Activated CD4-positive, alpha-beta T cell treated with anti-CD3 and anti-CD28 coated beads, Interleukin-2, amount 10 ng/mL, durations not matched to agents 24 days and 14 days (primary cell): ENCODE measurements around the gene ZFAND2A. TPM values are rescaled to one million over a fixed set of nuclear protein-coding genes. Genes with fewer than 3 reads are reported as not detected.

ENCODE experiments used
- DNase-seq: peaks from one replicate; pipeline ENCODE4 v3.0.0; 2022
- H3K27ac Mint-ChIP-seq: one replicate; pipeline ENCODE4 v1.8.0; 2022; ENCODE audit warnings: mild to moderate bottlenecking, mixed read lengths
- H3K27me3 Mint-ChIP-seq: one replicate; pipeline ENCODE4 v1.8.0; 2022; ENCODE audit warnings: mixed read lengths
- H3K36me3 Mint-ChIP-seq: one replicate; pipeline ENCODE4 v1.8.0; 2022; ENCODE audit warnings: low read depth, mild to moderate bottlenecking, mixed read lengths
- H3K4me1 Mint-ChIP-seq: one replicate; pipeline ENCODE4 v1.8.0; 2021; ENCODE audit warnings: mixed read lengths
- H3K4me3 Mint-ChIP-seq: one replicate; pipeline ENCODE4 v1.8.0; 2022; ENCODE audit warnings: mild to moderate bottlenecking, moderate library complexity, mixed read lengths
- H3K9me3 Mint-ChIP-seq: one replicate; pipeline ENCODE4 v1.8.0; 2021; ENCODE audit warnings: mixed read lengths
- intact Hi-C: fragments of 100-400 bp; cut with micrococcal nuclease; formaldehyde crosslinking; loops from one replicate; pipeline ENCODE4 v1.15.1; 2023
- total RNA-seq: library from RNA; stranded (reverse); gene quantifications from 2 replicates; pipeline ENCODE4 v1.2.3, GENCODE V29; 2022

The ZFAND2A gene
- total RNA-seq, 1 donor from 2014 or later: 24.2 TPM

GRCh38 chr7:1134951-1135350, 25.0 kb downstream of the ZFAND2A start:
- H3K9me3 Mint-ChIP-seq: no peaks in the 10 kb centered on the region
- H3K4me3 Mint-ChIP-seq: no peak overlapping the region
- H3K36me3 Mint-ChIP-seq: no peaks in the 10 kb centered on the region
- peaks cover 10% of the 10 kb centered on the region for H3K4me1 Mint-ChIP-seq
- no peak overlapping the region for H3K27ac Mint-ChIP-seq
- DNase-seq: no peak
- H3K27me3 Mint-ChIP-seq: no peaks in the 10 kb centered on the region
- intact Hi-C loops: loop anchor here (5.0 to 10.0 kb wide), 3 partner anchors 93 to 258 kb away; partner anchors contain the start of genes COX19, GET4 and GPR146

- Mint-ChIP-seq H3K27ac (no peak overlapping the region), H3K9me3 (no peaks in the 10 kb centered on the region), H3K27me3 (no peaks in the 10 kb centered on the region), H3K4me3 (no peak overlapping the region), H3K36me3 (no peaks in the 10 kb centered on the region), H3K4me1 (peaks cover 1% of the 10 kb centered on the region)
- intact Hi-C loops: loop anchor here (10.0 kb wide), 1 partner anchor 157 kb away; the partner anchor contains the start of gene COX19
- DNase-seq: no peak
Measured at GRCh38 chr7:1131471-1132265, 28.3 kb downstream of the ZFAND2A start.

GRCh38 chr7:1130021-1130990, 29.7 kb downstream of the ZFAND2A start:
- intact Hi-C loops: loop anchor here (10.0 kb wide), 1 partner anchor 156 kb away; the partner anchor contains the start of gene COX19
- Mint-ChIP-seq H3K4me1 (no peaks in the 10 kb centered on the region), H3K4me3 (no peak overlapping the region), H3K9me3 (no peaks in the 10 kb centered on the region), H3K36me3 (no peaks in the 10 kb centered on the region), H3K27me3 (no peaks in the 10 kb centered on the region), H3K27ac (no peak overlapping the region)
- no peak for DNase-seq

GRCh38 chr7:1129431-1129830, 30.6 kb downstream of the ZFAND2A start:
- no peak overlapping the region for H3K4me3 Mint-ChIP-seq
- no peaks in the 10 kb centered on the region for H3K27me3 Mint-ChIP-seq

GRCh38 chr7:1127001-1127400, 33.0 kb downstream of the ZFAND2A start:
- H3K9me3 Mint-ChIP-seq: no peaks in the 10 kb centered on the region
- no peaks in the 10 kb centered on the region for H3K4me1 Mint-ChIP-seq

More at GRCh38 chr7:1129431-1129830, 30.6 kb downstream of the ZFAND2A start:
- DNase-seq: no peak
- no peak overlapping the region for H3K27ac Mint-ChIP-seq
- no peaks in the 10 kb centered on the region for H3K4me1 Mint-ChIP-seq
- no peaks in the 10 kb centered on the region for H3K36me3 Mint-ChIP-seq
- intact Hi-C loops: no loop called here
- no peaks in the 10 kb centered on the region for H3K9me3 Mint-ChIP-seq

GRCh38 chr7:1125603-1125969, 34.4 kb downstream of the ZFAND2A start:
- Mint-ChIP-seq H3K27me3 (no peaks in the 10 kb centered on the region), H3K36me3 (no peaks in the 10 kb centered on the region), H3K4me1 (no peaks in the 10 kb centered on the region), H3K27ac (no peak overlapping the region), H3K4me3 (no peak overlapping the region), H3K9me3 (no peaks in the 10 kb centered on the region)
- no peak for DNase-seq
- intact Hi-C loops: no loop called here

More at GRCh38 chr7:1127001-1127400, 33.0 kb downstream of the ZFAND2A start:
- H3K4me3 Mint-ChIP-seq: no peak overlapping the region
- DNase-seq: no peak
- no peaks in the 10 kb centered on the region for H3K36me3 Mint-ChIP-seq
- no peak overlapping the region for H3K27ac Mint-ChIP-seq
- H3K27me3 Mint-ChIP-seq: no peaks in the 10 kb centered on the region
- intact Hi-C loops: no loop called here

GRCh38 chr7:1124816-1125602, 35.0 kb downstream of the ZFAND2A start:
- H3K4me3 Mint-ChIP-seq: no peak overlapping the region
- H3K4me1 Mint-ChIP-seq: no peaks in the 10 kb centered on the region
- no peak for DNase-seq
- intact Hi-C loops: no loop called here
- H3K27ac Mint-ChIP-seq: no peak overlapping the region
- no peaks in the 10 kb centered on the region for H3K9me3 Mint-ChIP-seq
- no peaks in the 10 kb centered on the region for H3K36me3 Mint-ChIP-seq
- no peaks in the 10 kb centered on the region for H3K27me3 Mint-ChIP-seq

GRCh38 chr7:1124164-1124563, 35.8 kb downstream of the ZFAND2A start:
- H3K4me1 Mint-ChIP-seq: peaks cover 2% of the 10 kb centered on the region
- no peaks in the 10 kb centered on the region for H3K9me3 Mint-ChIP-seq
- no peaks in the 10 kb centered on the region for H3K36me3 Mint-ChIP-seq
- DNase-seq: no peak
- no peak overlapping the region for H3K27ac Mint-ChIP-seq
- intact Hi-C loops: no loop called here
- H3K4me3 Mint-ChIP-seq: no peak overlapping the region
- H3K27me3 Mint-ChIP-seq: no peaks in the 10 kb centered on the region

- Mint-ChIP-seq H3K27ac (no peak overlapping the region), H3K27me3 (no peaks in the 10 kb centered on the region), H3K36me3 (no peaks in the 10 kb centered on the region), H3K4me3 (no peak overlapping the region), H3K9me3 (no peaks in the 10 kb centered on the region), H3K4me1 (peaks cover 4% of the 10 kb centered on the region)
- DNase-seq: no peak
- intact Hi-C loops: no loop called here
Measured at GRCh38 chr7:1123715-1124114, 36.3 kb downstream of the ZFAND2A start.

- Mint-ChIP-seq H3K27me3 (no peaks in the 10 kb centered on the region), H3K4me3 (no peak overlapping the region), H3K4me1 (peaks cover 8% of the 10 kb centered on the region), H3K27ac (no peak overlapping the region), H3K9me3 (no peaks in the 10 kb centered on the region), H3K36me3 (no peaks in the 10 kb centered on the region)
- DNase-seq: no peak
- intact Hi-C loops: no loop called here
Measured at GRCh38 chr7:1122832-1123501, 37.0 kb downstream of the ZFAND2A start.

GRCh38 chr7:1121886-1122831, 37.8 kb downstream of the ZFAND2A start:
- intact Hi-C loops: no loop called here
- H3K4me3 Mint-ChIP-seq: no peak overlapping the region
- H3K27me3 Mint-ChIP-seq: no peaks in the 10 kb centered on the region
- H3K36me3 Mint-ChIP-seq: peaks cover 5% of the 10 kb centered on the region
- no peak overlapping the region for H3K27ac Mint-ChIP-seq
- DNase-seq: no peak
- peaks cover 12% of the 10 kb centered on the region for H3K4me1 Mint-ChIP-seq
- H3K9me3 Mint-ChIP-seq: peaks cover 4% of the 10 kb centered on the region

GRCh38 chr7:1121476-1121875, 38.5 kb downstream of the ZFAND2A start:
- H3K9me3 Mint-ChIP-seq: peaks cover 4% of the 10 kb centered on the region
- H3K4me3 Mint-ChIP-seq: no peak overlapping the region
- no peak overlapping the region for H3K27ac Mint-ChIP-seq

More at GRCh38 chr7:1121476-1121875, 38.5 kb downstream of the ZFAND2A start:
- H3K4me1 Mint-ChIP-seq: peaks cover 12% of the 10 kb centered on the region
- peaks cover 5% of the 10 kb centered on the region for H3K36me3 Mint-ChIP-seq
- intact Hi-C loops: no loop called here
- no peaks in the 10 kb centered on the region for H3K27me3 Mint-ChIP-seq
- DNase-seq: no peak
